Measurements from ENCODE around the gene CDK18.

Gene CDK18

GRCh38 chr1:205484985-205485967 lies 19.2 kb upstream of the CDK18 start (continued):
- TF ChIP-seq ZNF423 (tag by site-specific recombination; IDR thresholded peaks at IDR 0.05) (peak; percentile 88), ZNF600 (tag by site-specific recombination; IDR thresholded peaks at IDR 0.05) (peak; percentile 75), ZIC2 (tag by site-specific recombination; IDR thresholded peaks at IDR 0.05) (peak; percentile 98), FEZF1 (tag by site-specific recombination; IDR thresholded peaks at IDR 0.05) (no peak), ZSCAN30 (tag by site-specific recombination; IDR thresholded peaks at IDR 0.05) (peak; percentile 54; the same call in 1 of the 2 replicates), ZNF792 (tag by site-specific recombination; IDR thresholded peaks at IDR 0.05) (no peak), ZNF654 (tag by site-specific recombination; IDR thresholded peaks at IDR 0.05; ENCODE audit: low read depth) (peak; percentile 94), PATZ1 (tag by site-specific recombination; IDR thresholded peaks at IDR 0.05) (peak; percentile 75), ZNF341 (tag by site-specific recombination; IDR thresholded peaks at IDR 0.05; ENCODE audit: low read depth) (peak; percentile 45), ZNF561 (tag by site-specific recombination; IDR thresholded peaks at IDR 0.05; ENCODE audit: borderline replicate concordance) (peak; percentile 80; the same call in 1 of the 2 replicates), WT1 (tag by site-specific recombination; IDR thresholded peaks at IDR 0.05) (peak; percentile 55; the same call in 1 of the 2 replicates), BCL6B (tag by site-specific recombination; IDR thresholded peaks at IDR 0.05) (0 out of 2 replicates have a peak, but pooled peaks have one; percentile 16), ZNF501 (tag by site-specific recombination; IDR thresholded peaks at IDR 0.05) (0 out of 2 replicates have a peak, but pooled peaks have one; percentile 51), CTCF (tag by site-specific recombination; IDR thresholded peaks at IDR 0.05) (peak; percentile 94), ZBTB17 (tag by site-specific recombination; IDR thresholded peaks at IDR 0.05) (peak; percentile 83), ZNF513 (tag by site-specific recombination; IDR thresholded peaks at IDR 0.05) (peak; percentile 82), GLIS1 (tag by site-specific recombination; IDR thresholded peaks at IDR 0.05) (peak; percentile 80)

GRCh38 chr1:205486258-205486657 lies 18.2 kb upstream of the CDK18 start:
- POLR2A ChIA-PET: interaction anchor here (1.3 kb wide), 1 partner anchor 38 kb away, joined by 7 read pairs; no protein-coding TSS in a partner anchor
- no peaks in the 10 kb centered on the region for H3K36me3 ChIP-seq (ENCODE audit: control insufficient read depth in 2 of 2, insufficient read depth in 1 of 2, low read length in 2 of 2)
- CTCF ChIA-PET: interaction anchor here (0.6 to 19.2 kb wide), 37 partner anchors 11 to 506 kb away, joined by 3 to 459 read pairs (median 11); partner anchors contain the start of genes BLACAT1 and LEMD1
- TF ChIP-seq ZNF239 (tag by site-specific recombination; IDR thresholded peaks at IDR 0.05) (no peak), ZNF776 (tag by site-specific recombination; IDR thresholded peaks at IDR 0.05; ENCODE audit: borderline replicate concordance) (no peak), ZNF221 (tag by site-specific recombination; IDR thresholded peaks at IDR 0.05; ENCODE audit: borderline replicate concordance) (no peak), ZNF600 (tag by site-specific recombination; IDR thresholded peaks at IDR 0.05) (no peak), ZNF704 (tag by site-specific recombination; IDR thresholded peaks at IDR 0.05) (no peak), ZNF530 (tag by site-specific recombination; IDR thresholded peaks at IDR 0.05; ENCODE audit: low read depth) (no peak), ZNF24 (tag by site-specific recombination; IDR thresholded peaks at IDR 0.05) (no peak), GLI4 (tag by site-specific recombination; IDR thresholded peaks at IDR 0.05) (no peak), ZSCAN4 (tag by site-specific recombination; IDR thresholded peaks at IDR 0.05) (no peak), ZNF248 (tag by site-specific recombination; IDR thresholded peaks at IDR 0.05) (no peak), KLF10 (tag by site-specific recombination; IDR thresholded peaks at IDR 0.05) (no peak)

More at GRCh38 chr1:205486258-205486657, 18.2 kb upstream of the CDK18 start:
- H3K4me1 ChIP-seq (ENCODE audit: control insufficient read depth, insufficient read depth, low read length): no peaks in the 10 kb centered on the region
- H3K27ac ChIP-seq (ENCODE audit: extremely low read depth, low read depth, low read length): no peak overlapping the region
- H3K9me3 ChIP-seq (ENCODE audit: control insufficient read depth, insufficient read depth, low read depth, low read length): no peaks in the 10 kb centered on the region
- H3K4me3 ChIP-seq (ENCODE audit: low read depth, low read length): no peak overlapping the region

Data from HEK293 (cell line).